22Rv1 (cell line): ENCODE results near the gene CCSER1.
"Not testable (repeated sequence)": the region's sequence is repeated elsewhere in the genome, so short reads cannot be mapped to it uniquely, and the experiment has no call there.

Experiments
- H3K27ac ChIP-seq: fragments of 450-650 bp; 2 replicates; pipeline ENCODE4 v1.5.1; 2017
- ZFX ChIP-seq: fragments of 450-650 bp; IDR thresholded peaks from 2 replicates; pipeline ENCODE4 v1.6.1; 2017; ENCODE audit warnings: antibody characterized with exemption, borderline replicate concordance
- TF ChIP-seq, protein P1 (sequence below): fragments of 450-650 bp; IDR thresholded peaks from 2 replicates; pipeline ENCODE4 v1.5.1; 2017; ENCODE audit warnings: mild to moderate bottlenecking

The CCSER1 gene

DNA sequence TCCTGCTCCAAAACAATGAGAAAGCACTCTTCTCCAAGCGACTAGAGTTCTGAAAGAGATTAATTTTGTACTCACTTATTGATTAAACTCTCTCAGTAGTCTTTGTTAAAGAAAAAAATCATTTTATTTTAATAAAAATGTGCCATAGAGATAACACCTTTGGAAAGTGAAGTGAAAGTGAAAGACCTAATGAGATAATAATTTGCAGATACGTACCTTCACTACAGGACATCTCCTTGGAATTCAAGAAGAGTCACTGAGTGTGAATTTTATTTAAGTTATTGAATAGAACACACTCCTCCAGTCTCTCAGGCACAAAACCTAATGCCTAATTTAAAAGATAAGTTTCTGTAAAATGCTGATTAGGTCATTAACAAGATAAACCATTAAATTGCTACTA lies 1106.0 kb downstream of the CCSER1 start:
- no peak for TF ChIP-seq ZFX
- TF ChIP-seq, protein P1, sequence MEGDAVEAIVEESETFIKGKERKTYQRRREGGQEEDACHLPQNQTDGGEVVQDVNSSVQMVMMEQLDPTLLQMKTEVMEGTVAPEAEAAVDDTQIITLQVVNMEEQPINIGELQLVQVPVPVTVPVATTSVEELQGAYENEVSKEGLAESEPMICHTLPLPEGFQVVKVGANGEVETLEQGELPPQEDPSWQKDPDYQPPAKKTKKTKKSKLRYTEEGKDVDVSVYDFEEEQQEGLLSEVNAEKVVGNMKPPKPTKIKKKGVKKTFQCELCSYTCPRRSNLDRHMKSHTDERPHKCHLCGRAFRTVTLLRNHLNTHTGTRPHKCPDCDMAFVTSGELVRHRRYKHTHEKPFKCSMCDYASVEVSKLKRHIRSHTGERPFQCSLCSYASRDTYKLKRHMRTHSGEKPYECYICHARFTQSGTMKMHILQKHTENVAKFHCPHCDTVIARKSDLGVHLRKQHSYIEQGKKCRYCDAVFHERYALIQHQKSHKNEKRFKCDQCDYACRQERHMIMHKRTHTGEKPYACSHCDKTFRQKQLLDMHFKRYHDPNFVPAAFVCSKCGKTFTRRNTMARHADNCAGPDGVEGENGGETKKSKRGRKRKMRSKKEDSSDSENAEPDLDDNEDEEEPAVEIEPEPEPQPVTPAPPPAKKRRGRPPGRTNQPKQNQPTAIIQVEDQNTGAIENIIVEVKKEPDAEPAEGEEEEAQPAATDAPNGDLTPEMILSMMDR, result no peak
- no peak overlapping the region for H3K27ac ChIP-seq

DNA sequence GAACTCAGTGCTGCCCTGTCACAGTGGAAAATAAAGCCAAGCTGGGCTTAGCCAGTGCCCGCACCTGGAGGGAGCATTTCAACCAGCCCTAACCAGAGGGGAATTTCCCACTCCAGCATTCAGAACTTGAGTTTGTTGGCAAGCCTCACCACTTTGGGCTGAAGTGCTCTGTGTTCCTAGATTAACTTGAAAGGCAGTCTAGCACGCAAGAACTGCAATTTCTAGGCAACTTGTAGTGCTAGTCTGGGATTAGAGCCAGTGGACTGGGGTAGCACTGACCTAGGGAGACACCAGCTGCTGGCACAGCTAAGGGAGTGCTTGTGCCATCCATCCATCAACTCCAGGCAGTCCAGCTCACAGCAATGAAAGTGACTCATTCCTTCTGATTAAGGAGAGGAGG lies 1115.9 kb downstream of the CCSER1 start:
- no peak overlapping the region for H3K27ac ChIP-seq
- TF ChIP-seq ZFX, result no peak
- TF ChIP-seq, protein P1, result no peak

DNA sequence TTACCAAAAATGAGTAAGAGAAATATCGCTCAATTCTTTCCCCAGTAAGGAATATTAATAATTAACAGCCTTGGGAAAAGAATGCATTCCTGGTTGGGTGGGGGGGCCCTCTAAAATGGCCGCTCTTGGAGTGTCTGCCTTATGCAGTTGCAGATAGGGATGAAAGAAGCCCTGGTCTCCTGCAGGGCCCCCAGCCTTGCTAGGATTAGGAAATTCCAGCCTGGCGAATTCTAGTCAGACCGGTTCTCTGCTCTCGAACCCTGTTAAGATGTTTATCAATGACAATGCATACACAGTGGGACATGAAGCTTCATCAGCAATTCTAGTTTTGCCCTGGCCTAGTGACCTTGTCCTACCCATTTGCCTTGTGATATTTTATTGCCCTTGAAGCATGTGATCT lies 1128.8 kb downstream of the CCSER1 start:
- TF ChIP-seq ZFX, result no peak
- H3K27ac ChIP-seq, result no peak overlapping the region

DNA sequence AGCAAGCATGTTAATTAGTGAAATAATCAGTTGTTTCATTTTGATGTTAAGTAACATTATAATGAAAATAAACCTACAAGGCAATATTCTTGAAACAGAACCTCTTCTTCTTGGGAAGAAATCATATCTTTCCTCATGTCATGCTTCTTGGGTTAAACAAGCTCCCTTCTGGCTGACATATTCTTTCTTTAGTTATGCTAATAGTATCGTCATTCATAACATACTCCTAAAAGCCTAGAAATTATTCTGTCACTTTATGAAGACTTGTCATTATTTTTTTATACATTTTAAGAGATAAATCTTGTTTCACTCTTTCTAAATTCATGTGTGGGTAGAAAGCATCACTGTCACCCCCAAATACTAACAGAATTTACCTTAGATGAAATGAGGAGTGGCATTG lies 1129.6 kb downstream of the CCSER1 start:
- H3K27ac ChIP-seq, result no peak overlapping the region
- no peak for TF ChIP-seq ZFX
- TF ChIP-seq, protein P1, result no peak

DNA sequence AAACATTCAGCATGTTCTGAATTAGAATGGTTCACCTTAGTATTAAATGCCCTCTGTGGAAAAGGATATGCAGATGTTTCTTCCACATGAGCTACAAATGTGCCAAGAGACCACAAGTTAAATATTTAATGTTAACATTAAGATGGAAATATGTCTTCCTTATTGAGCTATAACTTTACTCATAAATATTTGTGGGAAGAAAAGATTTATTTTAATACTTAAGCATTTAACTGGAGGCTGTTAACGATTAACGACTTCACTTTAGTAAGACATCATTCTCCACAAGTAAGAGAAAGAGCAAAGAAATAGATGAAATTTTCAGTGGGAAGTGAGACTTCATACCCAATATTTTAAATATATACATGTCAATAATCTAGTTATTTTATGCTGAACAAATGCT lies 1130.5 kb downstream of the CCSER1 start:
- H3K27ac ChIP-seq, result no peak overlapping the region
- TF ChIP-seq, protein P1, result no peak
- no peak for TF ChIP-seq ZFX

DNA sequence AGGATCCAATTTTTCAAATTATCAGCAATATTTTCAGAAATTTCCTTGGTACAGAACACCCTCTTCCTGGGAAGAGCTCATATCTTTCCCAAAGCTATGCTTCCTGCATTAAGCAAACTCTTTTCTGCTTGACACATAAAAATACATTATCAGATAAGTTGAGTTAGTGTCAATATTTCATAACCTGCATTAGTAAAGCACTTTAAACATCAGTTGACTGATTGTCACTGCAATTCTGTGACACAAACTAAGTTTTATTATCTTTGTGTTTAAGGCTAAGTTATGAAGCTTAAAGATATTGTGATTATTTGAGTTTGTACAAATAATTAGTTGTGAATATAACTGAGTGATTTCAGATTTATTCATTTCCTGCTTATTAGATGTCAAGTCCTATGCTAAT lies 1131.1 kb downstream of the CCSER1 start:
- TF ChIP-seq, protein P1, result no peak
- no peak for TF ChIP-seq ZFX
- no peak overlapping the region for H3K27ac ChIP-seq

DNA sequence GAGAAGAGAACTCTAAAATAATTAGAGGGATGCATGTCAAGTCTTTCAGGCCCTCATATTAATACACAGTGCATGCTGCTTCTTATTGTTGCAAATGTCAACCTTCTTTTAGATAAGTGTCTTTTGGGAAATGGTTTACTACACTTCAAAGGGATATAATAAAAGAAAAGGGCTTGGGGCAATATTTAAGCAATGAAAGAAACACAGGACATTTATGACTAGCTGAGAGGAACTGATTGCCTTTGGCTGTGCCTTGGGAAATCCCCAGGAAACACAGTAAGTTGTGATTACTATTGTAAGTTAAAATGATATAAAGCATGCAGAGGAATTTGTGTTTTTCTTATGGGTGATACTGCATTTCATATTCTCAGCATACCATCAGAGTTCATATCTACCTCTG lies 1140.3 kb downstream of the CCSER1 start:
- no peak overlapping the region for H3K27ac ChIP-seq
- TF ChIP-seq, protein P1, result no peak
- TF ChIP-seq ZFX, result no peak

DNA sequence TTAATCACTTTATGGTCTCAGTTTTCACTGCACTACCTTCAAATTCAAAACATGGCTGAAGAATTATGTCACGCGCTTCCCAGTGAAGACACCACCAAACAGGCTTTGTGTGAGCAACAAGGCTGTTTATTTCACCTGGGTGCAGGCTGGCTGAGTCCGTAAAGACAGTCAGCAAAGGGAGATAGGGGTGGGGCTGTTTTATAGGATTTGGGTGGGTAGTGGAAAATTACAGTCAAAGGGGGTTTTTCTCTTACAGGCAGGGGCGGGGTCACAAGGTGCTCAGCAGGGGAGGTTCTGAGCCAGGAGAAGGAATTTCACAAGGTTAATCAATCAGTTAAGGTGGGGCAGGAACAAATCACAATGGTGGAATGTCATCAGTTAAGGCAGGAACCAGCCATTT lies 1141.3 kb downstream of the CCSER1 start:
- H3K27ac ChIP-seq, result not testable (repeated sequence)
